ENCODE data around the gene TNFAIP8L3.
"Not testable (repeated sequence)": the region's sequence is repeated elsewhere in the genome, so short reads cannot be mapped to it uniquely, and the experiment has no call there.

Gene TNFAIP8L3

DNA sequence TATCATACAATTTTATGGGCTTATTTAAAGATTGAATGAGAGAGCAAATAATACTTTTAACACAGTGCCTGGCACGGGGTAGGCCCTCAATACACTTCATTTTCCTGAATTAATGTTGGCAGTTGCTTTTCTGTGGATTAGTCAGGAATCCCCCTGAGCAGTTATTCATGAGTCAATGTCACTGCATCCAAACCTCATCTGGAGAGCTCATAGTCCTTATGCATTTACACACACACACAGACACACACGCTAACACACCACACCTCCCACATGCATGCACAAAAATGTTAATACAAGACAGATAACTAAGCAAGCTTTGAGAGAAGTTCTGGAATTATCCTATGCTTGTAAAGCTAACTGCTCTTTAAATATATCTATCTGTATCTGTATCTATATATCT lies 34.0 kb upstream of the TNFAIP8L3 start:
- TF ChIP-seq, protein P1, sequence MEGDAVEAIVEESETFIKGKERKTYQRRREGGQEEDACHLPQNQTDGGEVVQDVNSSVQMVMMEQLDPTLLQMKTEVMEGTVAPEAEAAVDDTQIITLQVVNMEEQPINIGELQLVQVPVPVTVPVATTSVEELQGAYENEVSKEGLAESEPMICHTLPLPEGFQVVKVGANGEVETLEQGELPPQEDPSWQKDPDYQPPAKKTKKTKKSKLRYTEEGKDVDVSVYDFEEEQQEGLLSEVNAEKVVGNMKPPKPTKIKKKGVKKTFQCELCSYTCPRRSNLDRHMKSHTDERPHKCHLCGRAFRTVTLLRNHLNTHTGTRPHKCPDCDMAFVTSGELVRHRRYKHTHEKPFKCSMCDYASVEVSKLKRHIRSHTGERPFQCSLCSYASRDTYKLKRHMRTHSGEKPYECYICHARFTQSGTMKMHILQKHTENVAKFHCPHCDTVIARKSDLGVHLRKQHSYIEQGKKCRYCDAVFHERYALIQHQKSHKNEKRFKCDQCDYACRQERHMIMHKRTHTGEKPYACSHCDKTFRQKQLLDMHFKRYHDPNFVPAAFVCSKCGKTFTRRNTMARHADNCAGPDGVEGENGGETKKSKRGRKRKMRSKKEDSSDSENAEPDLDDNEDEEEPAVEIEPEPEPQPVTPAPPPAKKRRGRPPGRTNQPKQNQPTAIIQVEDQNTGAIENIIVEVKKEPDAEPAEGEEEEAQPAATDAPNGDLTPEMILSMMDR (conservative IDR thresholded peaks at IDR 0.05; ENCODE audit: low read length) = no peak
- no peak overlapping the region for H3K4me3 ChIP-seq (ENCODE audit: low read length)
- DNase-seq (ENCODE audit: low read depth) = peak; percentile 15

DNA sequence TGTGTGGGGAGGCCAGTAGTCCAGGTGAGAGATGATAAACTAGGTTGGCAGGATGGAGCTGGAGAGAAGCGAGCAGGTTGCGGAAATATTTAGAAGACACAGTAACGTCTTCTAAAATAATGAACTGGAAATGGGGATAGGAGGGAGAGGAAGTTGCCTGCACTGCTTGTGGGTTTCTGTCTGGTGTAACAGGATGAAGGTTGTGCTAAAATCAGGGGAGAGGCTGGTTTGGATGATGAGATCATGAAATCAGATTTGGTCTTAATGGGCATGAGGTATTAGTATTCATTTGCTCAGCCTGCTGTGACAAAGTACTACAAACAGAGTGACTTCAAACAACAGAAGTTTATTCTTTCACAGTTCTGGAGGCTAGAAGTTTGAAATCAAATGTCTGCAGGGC lies 32.1 kb upstream of the TNFAIP8L3 start:
- TF ChIP-seq, protein P1 (conservative IDR thresholded peaks at IDR 0.05; ENCODE audit: low read length) = no peak
- DNase-seq (ENCODE audit: low read depth) = no peak
- H3K4me3 ChIP-seq (ENCODE audit: low read length) = no peak overlapping the region

DNA sequence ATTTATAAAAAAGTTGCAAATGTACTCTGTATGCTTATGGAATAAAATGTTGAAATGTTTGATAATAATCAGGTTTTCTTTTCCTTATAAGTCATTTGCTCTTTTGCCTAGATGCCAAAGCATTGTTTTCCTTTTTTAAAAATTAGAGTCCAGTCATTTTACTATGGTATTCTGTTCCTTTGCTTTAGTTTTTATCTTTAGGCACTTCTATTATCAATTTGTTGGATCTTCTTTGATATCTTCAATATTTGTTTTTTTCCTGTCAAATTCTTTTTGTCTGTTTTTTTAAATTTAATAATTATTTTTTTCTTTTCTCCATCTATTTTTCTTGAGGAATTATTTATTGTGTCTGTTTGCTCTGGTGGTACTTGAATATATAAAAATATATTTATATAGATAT lies 28.3 kb upstream of the TNFAIP8L3 start:
- not testable (repeated sequence) for DNase-seq (ENCODE audit: low read depth); H3K4me3 ChIP-seq (ENCODE audit: low read length)

DNA sequence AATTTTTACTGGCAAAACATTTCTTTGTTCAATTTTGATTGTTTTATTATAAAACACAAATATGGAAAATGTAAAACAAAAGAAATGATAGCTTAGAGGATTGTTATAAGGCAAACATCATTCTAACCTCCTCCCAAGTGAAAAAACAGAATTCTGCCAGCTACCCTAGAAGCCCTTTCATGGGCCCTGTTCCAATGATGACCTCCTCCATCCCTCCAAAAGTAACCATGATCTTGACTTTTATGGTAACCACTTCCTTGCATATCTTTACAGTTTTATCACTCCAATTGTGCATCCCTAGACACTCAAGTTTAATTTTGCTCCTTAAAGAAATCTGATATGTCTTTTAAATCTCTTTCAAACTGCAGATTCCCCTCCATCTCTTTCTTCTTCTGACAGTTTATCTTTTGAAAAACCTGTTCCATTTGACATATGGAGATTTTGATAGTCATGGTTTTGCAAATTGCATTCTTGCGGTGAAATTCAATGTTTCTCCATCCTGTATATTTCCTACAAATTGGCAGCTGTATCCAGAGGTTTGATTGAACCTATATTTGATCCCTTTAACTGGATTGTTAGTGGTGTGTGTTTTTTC lies 27.0 kb upstream of the TNFAIP8L3 start:
- no peak for DNase-seq (ENCODE audit: low read depth)
- TF ChIP-seq, protein P1 (conservative IDR thresholded peaks at IDR 0.05; ENCODE audit: low read length) = no peak
- no peak overlapping the region for H3K4me3 ChIP-seq (ENCODE audit: low read length)

DNA sequence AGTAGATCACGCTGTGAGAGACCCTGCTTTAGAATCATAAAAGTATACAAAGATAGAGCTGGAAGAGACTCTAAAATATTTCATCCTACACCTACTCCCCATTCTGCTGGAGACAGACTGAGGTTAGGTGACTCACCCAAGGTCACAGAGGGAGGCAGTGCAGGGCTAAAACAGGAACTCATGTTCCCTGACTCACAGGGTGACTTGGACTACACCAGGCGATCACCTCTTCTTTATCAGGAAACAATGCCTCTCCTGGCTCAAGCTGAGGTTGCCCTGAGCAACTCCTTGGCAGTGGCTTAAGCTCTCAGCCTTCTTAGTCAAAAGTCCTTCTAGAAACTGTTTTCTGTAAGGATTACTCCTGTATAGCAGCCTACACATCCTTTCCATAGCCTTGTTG lies 26.4 kb upstream of the TNFAIP8L3 start:
- no peak overlapping the region for H3K4me3 ChIP-seq (ENCODE audit: low read length)
- TF ChIP-seq, protein P1 (conservative IDR thresholded peaks at IDR 0.05; ENCODE audit: low read length) = no peak
- peak; percentile 88 for DNase-seq (ENCODE audit: low read depth)

DNA sequence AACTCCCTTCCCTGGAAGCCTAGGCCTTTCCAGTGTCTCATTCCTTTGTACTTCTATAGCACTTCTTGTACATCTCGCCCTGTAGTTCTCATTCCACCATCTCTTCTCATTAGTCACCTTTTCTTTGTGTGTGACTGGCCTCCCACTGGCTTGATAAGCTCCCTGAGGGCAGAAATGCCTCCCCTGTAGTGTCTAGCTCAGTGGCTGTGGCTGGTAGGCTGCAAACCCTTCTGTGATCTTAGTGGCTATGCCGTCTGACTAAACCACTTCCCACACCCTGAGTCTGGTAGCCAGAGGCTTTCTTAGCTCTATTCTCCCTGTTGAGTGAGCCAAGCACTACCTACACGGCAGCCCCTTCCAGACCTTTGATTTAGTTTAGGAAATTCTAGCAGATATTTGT lies 24.4 kb upstream of the TNFAIP8L3 start:
- DNase-seq (ENCODE audit: low read depth) = no peak
- no peak overlapping the region for H3K4me3 ChIP-seq (ENCODE audit: low read length)
- TF ChIP-seq, protein P1 (conservative IDR thresholded peaks at IDR 0.05; ENCODE audit: low read length) = no peak

DNA sequence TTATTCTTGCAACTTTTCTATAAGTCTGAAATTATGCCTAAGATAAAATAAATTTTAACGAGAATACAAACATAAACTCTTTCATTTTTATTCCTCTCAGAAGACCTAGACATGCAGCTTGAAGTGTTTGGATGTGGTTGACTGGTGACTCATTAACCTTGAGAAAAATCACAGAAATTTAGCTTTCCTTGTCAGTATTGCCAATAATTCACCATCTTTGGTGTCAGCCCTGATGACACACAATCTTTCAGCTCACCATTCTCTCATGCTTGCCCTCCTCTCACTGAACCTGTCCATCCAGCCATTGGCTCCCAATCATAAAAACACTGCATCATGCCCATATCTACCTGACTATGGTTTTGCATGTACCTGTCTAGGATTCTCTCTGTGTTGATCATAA lies 22.6 kb upstream of the TNFAIP8L3 start:
- no peak overlapping the region for H3K4me3 ChIP-seq (ENCODE audit: low read length)
- peak; percentile 38 for DNase-seq (ENCODE audit: low read depth)
- TF ChIP-seq, protein P1 (conservative IDR thresholded peaks at IDR 0.05; ENCODE audit: low read length) = no peak
